HepG2 (cell line): ENCODE results near the gene TCF25. TPM values are rescaled to one million over a fixed set of nuclear protein-coding genes. Genes with fewer than 3 reads are reported as not detected.

ENCODE experiments used
- CBX1 ChIP-seq: IDR thresholded peaks from one replicate; pipeline ENCODE4 v1.6.1; 2016; ENCODE audit warnings: antibody characterized with exemption, low read depth
- CREB1 ChIP-seq, 2 experiments: fragments of 450-650 bp in 1 of 2; IDR thresholded peaks; 2 replicates each; pipeline ENCODE4 v1.6.1; 2016 to 2017; ENCODE audit warnings: control low read depth in 1 of 2, mild to moderate bottlenecking in 1 of 2, missing compliant biosample characterization in 1 of 2, missing genetic modification characterization in 1 of 2
- FOXK1 ChIP-seq: sonication (generic); formaldehyde crosslinking; IDR thresholded peaks from 2 replicates; pipeline ENCODE4 v1.4.0; 2020; ENCODE audit warnings: low read depth, missing genetic modification reagents, borderline replicate concordance
- PTBP1 ChIP-seq: fragments of 200-400 bp; formaldehyde crosslinking; IDR thresholded peaks from 2 replicates; pipeline ENCODE4 v1.6.1; 2018; ENCODE audit warnings: low read length, low read depth; ENCODE audit not compliant: poor library complexity, severe bottlenecking
- SP1 ChIP-seq, 2 experiments: fragments of 450-650 bp in 1 of 2; sonication (generic) in 1 of 2; formaldehyde crosslinking in 1 of 2; IDR thresholded peaks; 2 replicates each; pipeline versions ENCODE4 v1.4.0 to v1.6.1; 2016 to 2020; ENCODE audit warnings: missing genetic modification reagents in 1 of 2
- TEAD2 ChIP-seq: sonication (generic); formaldehyde crosslinking; IDR thresholded peaks from 2 replicates; pipeline ENCODE4 v1.9.0; 2021; ENCODE audit warnings: missing genetic modification reagents
- ZNF282 ChIP-seq: fragments of 450-650 bp; IDR thresholded peaks from 2 replicates; pipeline ENCODE4 v1.6.1; 2018; ENCODE audit not compliant: partially characterized antibody
- ZNF30 ChIP-seq: sonication (generic); formaldehyde crosslinking; IDR thresholded peaks from 2 replicates; pipeline ENCODE4 v1.5.0; 2020; ENCODE audit warnings: mild to moderate bottlenecking, missing genetic modification reagents
- ZNF546 ChIP-seq: sonication (generic); formaldehyde crosslinking; conservative IDR thresholded peaks from 2 replicates; pipeline ENCODE4 v1.8.1; 2023; ENCODE audit warnings: mild to moderate bottlenecking, missing genetic modification reagents
- ZNF746 ChIP-seq: sonication (generic); formaldehyde crosslinking; IDR thresholded peaks from 2 replicates; pipeline ENCODE4 v1.8.0; 2022; ENCODE audit warnings: mild to moderate bottlenecking, missing genetic modification reagents
- ZNF850 ChIP-seq: sonication (generic); formaldehyde crosslinking; conservative IDR thresholded peaks from 2 replicates; pipeline ENCODE4 v1.9.0; 2021; ENCODE audit warnings: mild to moderate bottlenecking, missing genetic modification reagents
- ZSCAN21 ChIP-seq: sonication (generic); formaldehyde crosslinking; IDR thresholded peaks from 2 replicates; pipeline ENCODE4 v1.8.0; 2022; ENCODE audit warnings: mild to moderate bottlenecking, missing genetic modification reagents, moderate library complexity, borderline replicate concordance
- polyA plus RNA-seq, 8 experiments: library from polyadenylated mRNA; depleted of rRNA in 3 of 8; stranded (reverse) in 7 of 8; unstranded in 1 of 8; fragments of >200 nt; fragmentation: Illumina TruSeq in 4 of 8; extraction: Trizol in 4 of 8; gene quantifications; 2 replicates each; pipeline versions ENCODE4 v1.2.1 to v1.2.3, GENCODE V29; 2011 to 2016; ENCODE audit warnings: low read depth in 4 of 8, missing spikeins in 1 of 8, mixed read lengths in 1 of 8; ENCODE audit not compliant: insufficient read depth in 1 of 8
- total RNA-seq, 5 experiments: library from RNA; depleted of rRNA; stranded (reverse); fragments of >200 nt; fragmentation: Illumina TruSeq; extraction: Trizol; gene quantifications; 2 replicates each; pipeline ENCODE4 v1.2.3, GENCODE V29; 2016; ENCODE audit warnings: low read depth in 1 of 5
- TF ChIP-seq, protein P1 (sequence below): sonication (generic); formaldehyde crosslinking; IDR thresholded peaks from 2 replicates; pipeline ENCODE4 v1.9.0; 2021; ENCODE audit warnings: missing genetic modification reagents, borderline replicate concordance
- TF ChIP-seq, protein P2 (sequence below): fragments of 450-650 bp; IDR thresholded peaks from 2 replicates; pipeline ENCODE4 v1.6.1; 2016
- TF ChIP-seq, protein P3 (sequence below): sonication (generic); formaldehyde crosslinking; IDR thresholded peaks from 2 replicates; pipeline ENCODE4 v1.4.0; 2020; ENCODE audit warnings: missing genetic modification reagents
- TF ChIP-seq, protein P4 (sequence below): sonication (generic); formaldehyde crosslinking; IDR thresholded peaks from 2 replicates; pipeline ENCODE4 v1.4.0; 2020; ENCODE audit warnings: mild to moderate bottlenecking, missing genetic modification reagents
- TF ChIP-seq, protein P5 (sequence below): sonication (generic); formaldehyde crosslinking; IDR thresholded peaks from 2 replicates; pipeline ENCODE4 v1.4.0; 2020; ENCODE audit warnings: mild to moderate bottlenecking, missing genetic modification reagents

TCF25 gene
- total and polyA plus RNA-seq, 2 of the 13 experiments (the other 11 are each of a cell fraction or from before 2014, with no cell fraction given) = 138 to 206 TPM

DNA sequence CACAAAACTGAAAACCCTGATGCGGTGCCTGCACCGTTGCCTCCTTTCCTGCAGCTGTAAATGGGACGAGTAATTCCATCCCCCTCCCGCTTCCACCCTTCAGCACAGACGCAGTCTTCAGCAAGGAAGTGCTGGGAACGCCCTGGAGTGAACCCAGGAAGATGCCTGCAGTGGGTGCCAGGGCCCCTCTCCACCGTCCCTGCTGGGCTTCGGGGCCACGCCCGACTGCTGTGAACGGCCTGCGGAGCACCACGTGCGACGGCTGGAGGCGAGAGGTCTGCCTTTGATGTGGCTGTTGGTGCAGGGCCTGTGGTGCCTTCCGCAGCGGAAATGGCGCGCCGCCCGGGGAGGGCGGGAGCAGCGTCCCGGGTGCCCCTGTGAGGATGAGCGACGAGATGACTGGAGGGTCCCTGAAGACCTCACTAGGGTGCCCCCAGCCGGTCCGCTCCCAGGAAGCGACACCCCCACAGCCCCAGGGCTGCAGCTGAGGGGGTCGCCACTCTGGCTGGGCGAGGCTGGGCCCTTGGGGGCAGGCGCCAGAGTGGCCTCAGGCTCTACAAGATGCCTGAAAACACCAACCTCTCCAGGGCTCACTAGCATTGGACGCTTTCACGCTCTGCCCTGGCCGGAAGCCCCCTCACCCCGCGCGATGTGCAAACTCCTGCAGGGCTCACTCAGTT is 44.5 kb downstream of the TCF25 start (continued):
- TF ChIP-seq ZNF546 (peak; percentile 91), ZSCAN21 (CRISPR knock-in tag) (peak; percentile 99; the same call in 1 of the 2 replicates), CREB1 (IDR thresholded peaks at IDR 0.05) (no peak), CREB1 (CRISPR knock-in tag; IDR thresholded peaks at IDR 0.05) (no peak), TEAD2 (peak; percentile 94), SP1 (IDR thresholded peaks at IDR 0.05) (no peak), SP1 (CRISPR knock-in tag; IDR thresholded peaks at IDR 0.05) (peak; percentile 80), CBX1 (peak; percentile 58), ZNF282 (no peak), ZNF850 (peak; percentile 91; the same call in 1 of the 2 replicates), PTBP1 (peak; percentile 67), ZNF30 (CRISPR knock-in tag) (peak; percentile 94; the same call in 1 of the 2 replicates), FOXK1 (CRISPR knock-in tag) (peak; percentile 91), ZNF746 (CRISPR knock-in tag) (peak; percentile 94)
- TF ChIP-seq, protein P1, sequence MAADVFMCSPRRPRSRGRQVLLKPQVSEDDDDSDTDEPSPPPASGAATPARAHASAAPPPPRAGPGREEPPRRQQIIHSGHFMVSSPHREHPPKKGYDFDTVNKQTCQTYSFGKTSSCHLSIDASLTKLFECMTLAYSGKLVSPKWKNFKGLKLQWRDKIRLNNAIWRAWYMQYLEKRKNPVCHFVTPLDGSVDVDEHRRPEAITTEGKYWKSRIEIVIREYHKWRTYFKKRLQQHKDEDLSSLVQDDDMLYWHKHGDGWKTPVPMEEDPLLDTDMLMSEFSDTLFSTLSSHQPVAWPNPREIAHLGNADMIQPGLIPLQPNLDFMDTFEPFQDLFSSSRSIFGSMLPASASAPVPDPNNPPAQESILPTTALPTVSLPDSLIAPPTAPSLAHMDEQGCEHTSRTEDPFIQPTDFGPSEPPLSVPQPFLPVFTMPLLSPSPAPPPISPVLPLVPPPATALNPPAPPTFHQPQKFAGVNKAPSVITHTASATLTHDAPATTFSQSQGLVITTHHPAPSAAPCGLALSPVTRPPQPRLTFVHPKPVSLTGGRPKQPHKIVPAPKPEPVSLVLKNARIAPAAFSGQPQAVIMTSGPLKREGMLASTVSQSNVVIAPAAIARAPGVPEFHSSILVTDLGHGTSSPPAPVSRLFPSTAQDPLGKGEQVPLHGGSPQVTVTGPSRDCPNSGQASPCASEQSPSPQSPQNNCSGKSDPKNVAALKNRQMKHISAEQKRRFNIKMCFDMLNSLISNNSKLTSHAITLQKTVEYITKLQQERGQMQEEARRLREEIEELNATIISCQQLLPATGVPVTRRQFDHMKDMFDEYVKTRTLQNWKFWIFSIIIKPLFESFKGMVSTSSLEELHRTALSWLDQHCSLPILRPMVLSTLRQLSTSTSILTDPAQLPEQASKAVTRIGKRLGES (CRISPR knock-in tag) = peak; percentile 96
- TF ChIP-seq, protein P2, sequence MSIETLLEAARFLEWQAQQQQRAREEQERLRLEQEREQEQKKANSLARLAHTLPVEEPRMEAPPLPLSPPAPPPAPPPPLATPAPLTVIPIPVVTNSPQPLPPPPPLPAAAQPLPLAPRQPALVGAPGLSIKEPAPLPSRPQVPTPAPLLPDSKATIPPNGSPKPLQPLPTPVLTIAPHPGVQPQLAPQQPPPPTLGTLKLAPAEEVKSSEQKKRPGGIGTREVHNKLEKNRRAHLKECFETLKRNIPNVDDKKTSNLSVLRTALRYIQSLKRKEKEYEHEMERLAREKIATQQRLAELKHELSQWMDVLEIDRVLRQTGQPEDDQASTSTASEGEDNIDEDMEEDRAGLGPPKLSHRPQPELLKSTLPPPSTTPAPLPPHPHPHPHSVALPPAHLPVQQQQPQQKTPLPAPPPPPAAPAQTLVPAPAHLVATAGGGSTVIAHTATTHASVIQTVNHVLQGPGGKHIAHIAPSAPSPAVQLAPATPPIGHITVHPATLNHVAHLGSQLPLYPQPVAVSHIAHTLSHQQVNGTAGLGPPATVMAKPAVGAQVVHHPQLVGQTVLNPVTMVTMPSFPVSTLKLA = peak; percentile 85
- TF ChIP-seq, protein P3, sequence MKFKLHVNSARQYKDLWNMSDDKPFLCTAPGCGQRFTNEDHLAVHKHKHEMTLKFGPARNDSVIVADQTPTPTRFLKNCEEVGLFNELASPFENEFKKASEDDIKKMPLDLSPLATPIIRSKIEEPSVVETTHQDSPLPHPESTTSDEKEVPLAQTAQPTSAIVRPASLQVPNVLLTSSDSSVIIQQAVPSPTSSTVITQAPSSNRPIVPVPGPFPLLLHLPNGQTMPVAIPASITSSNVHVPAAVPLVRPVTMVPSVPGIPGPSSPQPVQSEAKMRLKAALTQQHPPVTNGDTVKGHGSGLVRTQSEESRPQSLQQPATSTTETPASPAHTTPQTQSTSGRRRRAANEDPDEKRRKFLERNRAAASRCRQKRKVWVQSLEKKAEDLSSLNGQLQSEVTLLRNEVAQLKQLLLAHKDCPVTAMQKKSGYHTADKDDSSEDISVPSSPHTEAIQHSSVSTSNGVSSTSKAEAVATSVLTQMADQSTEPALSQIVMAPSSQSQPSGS = peak; percentile 91
- TF ChIP-seq, protein P4, sequence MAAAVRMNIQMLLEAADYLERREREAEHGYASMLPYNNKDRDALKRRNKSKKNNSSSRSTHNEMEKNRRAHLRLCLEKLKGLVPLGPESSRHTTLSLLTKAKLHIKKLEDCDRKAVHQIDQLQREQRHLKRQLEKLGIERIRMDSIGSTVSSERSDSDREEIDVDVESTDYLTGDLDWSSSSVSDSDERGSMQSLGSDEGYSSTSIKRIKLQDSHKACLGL (CRISPR knock-in tag) = peak; percentile 98
- TF ChIP-seq, protein P5, sequence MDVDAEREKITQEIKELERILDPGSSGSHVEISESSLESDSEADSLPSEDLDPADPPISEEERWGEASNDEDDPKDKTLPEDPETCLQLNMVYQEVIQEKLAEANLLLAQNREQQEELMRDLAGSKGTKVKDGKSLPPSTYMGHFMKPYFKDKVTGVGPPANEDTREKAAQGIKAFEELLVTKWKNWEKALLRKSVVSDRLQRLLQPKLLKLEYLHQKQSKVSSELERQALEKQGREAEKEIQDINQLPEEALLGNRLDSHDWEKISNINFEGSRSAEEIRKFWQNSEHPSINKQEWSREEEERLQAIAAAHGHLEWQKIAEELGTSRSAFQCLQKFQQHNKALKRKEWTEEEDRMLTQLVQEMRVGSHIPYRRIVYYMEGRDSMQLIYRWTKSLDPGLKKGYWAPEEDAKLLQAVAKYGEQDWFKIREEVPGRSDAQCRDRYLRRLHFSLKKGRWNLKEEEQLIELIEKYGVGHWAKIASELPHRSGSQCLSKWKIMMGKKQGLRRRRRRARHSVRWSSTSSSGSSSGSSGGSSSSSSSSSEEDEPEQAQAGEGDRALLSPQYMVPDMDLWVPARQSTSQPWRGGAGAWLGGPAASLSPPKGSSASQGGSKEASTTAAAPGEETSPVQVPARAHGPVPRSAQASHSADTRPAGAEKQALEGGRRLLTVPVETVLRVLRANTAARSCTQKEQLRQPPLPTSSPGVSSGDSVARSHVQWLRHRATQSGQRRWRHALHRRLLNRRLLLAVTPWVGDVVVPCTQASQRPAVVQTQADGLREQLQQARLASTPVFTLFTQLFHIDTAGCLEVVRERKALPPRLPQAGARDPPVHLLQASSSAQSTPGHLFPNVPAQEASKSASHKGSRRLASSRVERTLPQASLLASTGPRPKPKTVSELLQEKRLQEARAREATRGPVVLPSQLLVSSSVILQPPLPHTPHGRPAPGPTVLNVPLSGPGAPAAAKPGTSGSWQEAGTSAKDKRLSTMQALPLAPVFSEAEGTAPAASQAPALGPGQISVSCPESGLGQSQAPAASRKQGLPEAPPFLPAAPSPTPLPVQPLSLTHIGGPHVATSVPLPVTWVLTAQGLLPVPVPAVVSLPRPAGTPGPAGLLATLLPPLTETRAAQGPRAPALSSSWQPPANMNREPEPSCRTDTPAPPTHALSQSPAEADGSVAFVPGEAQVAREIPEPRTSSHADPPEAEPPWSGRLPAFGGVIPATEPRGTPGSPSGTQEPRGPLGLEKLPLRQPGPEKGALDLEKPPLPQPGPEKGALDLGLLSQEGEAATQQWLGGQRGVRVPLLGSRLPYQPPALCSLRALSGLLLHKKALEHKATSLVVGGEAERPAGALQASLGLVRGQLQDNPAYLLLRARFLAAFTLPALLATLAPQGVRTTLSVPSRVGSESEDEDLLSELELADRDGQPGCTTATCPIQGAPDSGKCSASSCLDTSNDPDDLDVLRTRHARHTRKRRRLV (CRISPR knock-in tag) = no peak
